Stimulated activated CD8-positive, alpha-beta memory T cell treated with anti-CD3 and anti-CD28 coated beads, Interleukin-12 subunit alpha, Interleukin-12 subunit beta, amount 100 ng/mL, for 1 hour (primary cell): ENCODE measurements around the gene BCL11B.

Experiments
- DNase-seq: peaks from one replicate; pipeline ENCODE4 v3.0.0-alpha.2; 2020; ENCODE audit warnings: low read depth

Gene BCL11B

GRCh38 chr14:99136047-99136400 lies 136.0 kb downstream of the BCL11B start:
- DNase-seq = no peak

- DNase-seq = no peak
These were observed 137.4 kb downstream of the BCL11B start for GRCh38 chr14:99134516-99135046.

- DNase-seq = no peak
These were observed 138.1 kb downstream of the BCL11B start for GRCh38 chr14:99133636-99134515.

- DNase-seq = no peak
These were observed 139.0 kb downstream of the BCL11B start for GRCh38 chr14:99132821-99133635.

DNA sequence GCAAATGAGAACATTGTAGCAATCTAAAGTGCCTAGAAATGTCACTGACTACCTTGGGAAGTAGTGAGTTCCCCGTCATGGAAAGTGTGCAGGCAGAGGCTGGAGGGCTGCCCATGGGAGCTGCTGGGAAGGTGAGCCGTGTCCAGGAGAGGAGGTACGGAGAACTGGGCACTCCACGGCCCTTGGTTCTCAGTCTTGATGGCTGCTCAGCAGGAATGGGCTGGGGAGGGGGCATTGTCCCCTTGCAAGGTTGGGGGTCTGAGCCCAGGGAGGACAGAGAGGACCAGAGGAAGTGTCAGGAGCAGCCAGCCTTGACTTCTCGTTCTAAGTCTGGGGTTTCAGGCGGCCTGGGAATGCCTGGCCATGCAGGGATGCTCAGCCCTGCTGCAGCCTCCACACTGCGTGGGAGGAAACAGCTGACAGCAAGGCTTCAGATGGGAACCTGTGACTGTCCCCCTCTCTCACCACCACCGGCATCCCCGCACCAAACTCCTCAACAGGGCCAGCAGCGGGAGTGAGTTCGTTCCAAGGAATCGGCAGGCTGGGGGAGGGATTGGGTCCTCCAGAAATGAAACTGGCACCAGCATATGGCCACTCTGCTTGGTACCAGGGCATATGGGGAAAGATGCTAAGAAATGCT lies 140.2 kb downstream of the BCL11B start:
- no peak for DNase-seq

DNA sequence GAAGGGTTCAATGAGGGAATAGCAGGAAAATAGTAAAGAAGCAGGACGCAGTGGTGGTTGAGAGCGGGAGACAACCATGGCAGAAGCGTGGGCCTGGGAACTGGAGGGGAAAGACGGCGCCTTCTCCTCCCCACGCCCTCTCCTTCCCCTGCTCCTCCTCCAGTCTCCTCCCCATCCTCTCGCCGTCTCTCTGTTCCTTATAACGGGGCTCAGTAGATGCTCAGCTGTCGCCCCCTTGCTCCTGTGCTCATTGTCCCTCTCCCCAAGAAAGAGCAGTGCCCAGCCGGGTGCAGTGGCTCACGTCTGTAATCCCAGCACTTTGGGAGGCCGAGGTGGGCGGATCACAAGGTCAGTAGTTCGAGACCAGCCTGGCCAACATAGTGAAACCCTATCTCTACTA lies 142.0 kb downstream of the BCL11B start:
- no peak for DNase-seq

GRCh38 chr14:99129211-99129696 lies 142.7 kb downstream of the BCL11B start:
- DNase-seq = no peak

GRCh38 chr14:99128185-99128584 lies 143.8 kb downstream of the BCL11B start:
- no peak for DNase-seq

GRCh38 chr14:99127651-99128167 lies 144.3 kb downstream of the BCL11B start:
- DNase-seq = no peak

- no peak for DNase-seq
These were observed 146.2 kb downstream of the BCL11B start for GRCh38 chr14:99125616-99126431.

DNA sequence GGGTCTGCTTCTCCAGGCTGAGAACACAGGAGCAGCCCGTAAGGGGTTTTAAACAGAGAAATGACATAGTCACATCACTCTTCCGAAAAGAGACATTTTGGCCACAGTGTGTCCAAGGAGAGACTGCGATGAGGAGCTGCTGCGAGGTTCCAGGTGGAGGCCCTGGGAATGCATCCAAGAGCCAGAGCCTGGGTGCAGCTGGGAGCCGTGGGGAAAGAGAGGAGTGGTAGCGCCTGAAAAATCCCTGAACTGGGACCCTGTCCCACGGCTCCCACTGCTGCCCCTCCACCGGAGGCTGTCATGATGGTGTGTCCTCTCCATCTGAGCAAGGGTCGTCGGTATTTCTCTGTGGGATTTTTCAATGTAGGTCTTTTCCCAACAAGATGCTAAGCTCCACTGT lies 146.9 kb downstream of the BCL11B start:
- DNase-seq = no peak

DNA sequence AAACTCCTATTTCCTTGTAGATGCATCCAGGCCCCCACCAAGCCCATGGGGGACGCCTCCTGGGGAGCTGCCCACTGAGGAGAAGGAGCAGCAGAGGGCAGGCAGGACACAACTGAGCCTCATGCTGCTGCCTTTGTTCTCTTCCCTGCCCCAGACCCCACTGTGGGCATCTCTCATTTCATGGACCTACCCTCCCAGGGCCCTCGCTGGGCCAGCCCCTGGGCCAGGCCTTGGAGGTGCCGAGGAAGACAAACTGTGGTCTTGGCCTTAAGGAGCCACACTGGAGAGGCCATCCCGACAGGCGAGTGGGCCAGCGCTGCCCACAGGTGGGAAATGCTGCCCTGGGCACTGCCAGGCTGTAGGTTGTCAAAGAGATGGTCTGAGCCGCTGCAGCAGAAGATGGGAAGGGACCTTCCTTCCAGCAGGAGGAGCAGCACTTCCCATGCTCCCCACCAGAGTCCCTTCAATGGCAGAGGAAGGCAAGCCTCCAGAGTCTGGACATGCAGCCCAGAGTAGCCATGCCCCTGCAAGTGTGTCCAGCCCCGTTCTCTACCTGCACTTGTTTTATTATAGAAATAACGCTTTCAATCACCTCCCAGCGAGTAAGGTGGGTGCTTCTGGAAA lies 147.4 kb downstream of the BCL11B start:
- DNase-seq = no peak

- DNase-seq = no peak
These were observed 148.7 kb downstream of the BCL11B start for GRCh38 chr14:99123208-99123870.

DNA sequence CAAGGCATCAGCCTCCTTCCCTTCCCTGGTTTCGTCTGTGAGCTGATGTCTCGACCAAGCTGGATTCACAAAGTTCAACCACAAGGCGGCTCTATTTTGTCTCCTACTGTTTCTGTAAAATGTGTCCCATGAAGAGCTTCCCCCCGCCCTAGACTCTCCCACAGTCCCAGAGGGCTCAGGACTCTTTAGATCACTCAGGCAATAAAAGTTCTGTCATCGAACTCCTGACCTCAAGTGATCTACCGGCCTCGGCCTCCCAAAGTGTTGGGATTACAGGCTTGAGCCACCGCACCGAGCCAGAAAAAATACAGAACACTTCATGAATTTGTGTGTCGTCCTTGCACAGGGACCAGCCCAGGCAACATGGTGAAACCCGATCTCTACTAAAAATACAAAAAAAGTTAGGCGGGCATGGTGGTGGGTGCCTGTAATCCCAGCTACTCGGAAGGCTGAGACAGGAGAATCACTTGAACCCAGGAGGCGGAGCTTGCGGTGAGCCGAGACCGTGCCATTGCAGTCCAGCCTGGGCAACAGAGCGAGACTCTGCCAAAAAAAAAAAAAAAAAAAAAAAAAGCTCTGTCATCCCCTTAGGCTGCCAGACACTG lies 149.4 kb downstream of the BCL11B start:
- DNase-seq = no peak

DNA sequence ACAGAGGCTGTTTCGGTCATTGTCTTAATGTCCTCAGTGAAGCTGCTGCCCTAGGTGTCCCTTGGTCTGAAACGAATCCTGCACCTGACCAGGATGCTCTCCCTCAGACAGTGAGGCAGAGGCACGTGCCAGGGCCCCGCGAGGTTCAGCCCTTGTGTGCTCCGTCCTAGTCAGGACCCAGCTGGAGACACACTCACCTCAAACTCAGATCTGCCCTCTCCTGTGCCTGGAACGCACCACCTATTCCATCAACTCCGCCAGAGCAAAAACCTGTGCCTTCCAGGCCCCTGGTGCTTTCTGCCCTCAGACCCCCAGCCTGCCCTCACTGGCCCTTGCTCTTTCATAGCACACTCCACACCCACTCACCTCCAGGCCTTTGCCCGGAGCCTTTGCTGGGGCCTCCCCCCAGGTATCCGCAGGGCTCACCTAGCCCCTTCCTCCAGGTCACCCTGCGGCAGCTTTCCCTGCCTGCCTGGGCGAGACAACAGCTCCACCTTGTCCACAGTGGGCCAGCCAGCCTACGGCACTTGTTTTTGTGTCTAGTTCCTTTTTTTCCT lies 150.6 kb downstream of the BCL11B start:
- DNase-seq = no peak

- DNase-seq = no peak
These were observed 151.3 kb downstream of the BCL11B start for GRCh38 chr14:99120526-99121318.

DNA sequence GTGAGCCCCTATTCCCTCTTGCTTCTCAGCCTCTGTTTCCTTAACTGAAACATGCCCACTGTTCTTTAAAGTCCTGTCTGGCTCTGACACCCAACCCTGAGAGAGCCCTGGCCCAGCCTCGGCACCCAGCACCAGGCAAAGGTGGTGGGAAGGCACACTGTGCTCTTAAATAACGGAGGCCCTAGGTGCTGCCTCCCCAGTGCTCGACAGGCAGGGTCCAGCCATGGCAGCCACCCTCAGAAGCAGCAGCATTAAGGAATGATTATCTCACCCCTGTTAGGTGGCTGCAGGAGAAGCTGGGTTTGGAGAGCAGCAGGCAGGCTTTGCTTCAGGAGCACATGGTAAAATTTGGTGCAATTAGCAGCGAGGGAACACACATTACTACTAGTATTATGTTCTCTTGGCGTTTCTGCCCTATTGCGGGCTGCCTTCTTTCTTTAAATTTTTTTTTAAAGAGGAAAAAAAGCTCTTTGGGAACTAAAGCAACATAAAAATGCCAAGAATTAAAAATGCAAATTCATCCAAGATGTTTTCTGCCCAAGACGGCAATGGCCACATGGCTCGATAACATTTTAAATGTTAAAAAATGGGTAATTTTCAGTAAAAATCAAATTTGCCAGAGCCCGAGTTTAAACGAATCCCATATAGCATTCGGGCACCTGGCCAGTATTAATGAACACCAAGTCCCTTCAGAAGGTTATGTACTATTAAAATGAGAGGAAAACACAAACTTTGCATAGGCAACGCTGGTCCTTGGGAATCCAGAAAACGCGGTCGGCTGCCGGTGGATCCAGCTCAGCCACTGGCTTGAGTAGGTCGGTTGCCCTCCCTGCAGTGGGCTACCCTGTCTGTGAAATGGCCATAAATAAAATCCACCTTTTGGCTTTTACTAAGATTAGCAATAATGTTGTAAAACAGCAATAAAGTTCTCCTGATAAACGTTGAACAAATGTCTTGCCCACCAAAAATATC lies 152.2 kb downstream of the BCL11B start:
- DNase-seq = no peak
